ENCODE results near the gene PLPP1.
"Not testable (repeated sequence)": the region's sequence is repeated elsewhere in the genome, so short reads cannot be mapped to it uniquely, and the experiment has no call there.

Gene PLPP1

GRCh38 chr5:55521881-55522280, 12.9 kb downstream of the PLPP1 start:
- no peaks in the 10 kb centered on the region for H3K27me3 ChIP-seq (ENCODE audit: insufficient read depth, low read length)
- H3K9me3 ChIP-seq (ENCODE audit: insufficient read depth, low read depth, low read length), result no peaks in the 10 kb centered on the region
- no peak overlapping the region for H3K9ac ChIP-seq (ENCODE audit: low read depth, low read length)
- H3K4me1 ChIP-seq (ENCODE audit: insufficient read depth, low read length), result peaks cover 5% of the 10 kb centered on the region
- no peak overlapping the region for H3K27ac ChIP-seq (ENCODE audit: low read depth, low read length)
- 84% methylated on average over 5 of the region's 5 CpGs for WGBS
- H3K4me3 ChIP-seq (ENCODE audit: low read length), result no peak overlapping the region
- H3K36me3 ChIP-seq (ENCODE audit: insufficient read depth, low read length), result no peaks in the 10 kb centered on the region

GRCh38 chr5:55520117-55520839, 14.5 kb downstream of the PLPP1 start:
- H3K27ac ChIP-seq (ENCODE audit: low read depth, low read length), result no peak overlapping the region
- WGBS, result 96% methylated on average over 2 of the region's 2 CpGs
- no peaks in the 10 kb centered on the region for H3K27me3 ChIP-seq (ENCODE audit: insufficient read depth, low read length)

GRCh38 chr5:55518831-55519390, 15.9 kb downstream of the PLPP1 start:
- Histone ChIP-seq H3K9ac (ENCODE audit: low read depth, low read length) (no peak overlapping the region), H3K4me1 (ENCODE audit: insufficient read depth, low read length) (peaks cover 5% of the 10 kb centered on the region), H3K36me3 (ENCODE audit: insufficient read depth, low read length) (no peaks in the 10 kb centered on the region), H3K4me3 (ENCODE audit: low read length) (no peak overlapping the region), H3K27me3 (ENCODE audit: insufficient read depth, low read length) (no peaks in the 10 kb centered on the region), H3K9me3 (ENCODE audit: insufficient read depth, low read depth, low read length) (no peaks in the 10 kb centered on the region), H3K27ac (ENCODE audit: low read depth, low read length) (no peak overlapping the region)

More at GRCh38 chr5:55520117-55520839, 14.5 kb downstream of the PLPP1 start:
- Histone ChIP-seq H3K9ac (ENCODE audit: low read depth, low read length) (no peak overlapping the region), H3K36me3 (ENCODE audit: insufficient read depth, low read length) (no peaks in the 10 kb centered on the region), H3K9me3 (ENCODE audit: insufficient read depth, low read depth, low read length) (no peaks in the 10 kb centered on the region), H3K4me1 (ENCODE audit: insufficient read depth, low read length) (peaks cover 5% of the 10 kb centered on the region), H3K4me3 (ENCODE audit: low read length) (no peak overlapping the region)

- Histone ChIP-seq H3K27ac (ENCODE audit: low read depth, low read length) (no peak overlapping the region), H3K9me3 (ENCODE audit: insufficient read depth, low read depth, low read length) (no peaks in the 10 kb centered on the region), H3K4me3 (ENCODE audit: low read length) (no peak overlapping the region), H3K4me1 (ENCODE audit: insufficient read depth, low read length) (peaks cover 5% of the 10 kb centered on the region), H3K9ac (ENCODE audit: low read depth, low read length) (no peak overlapping the region), H3K36me3 (ENCODE audit: insufficient read depth, low read length) (no peaks in the 10 kb centered on the region), H3K27me3 (ENCODE audit: insufficient read depth, low read length) (no peaks in the 10 kb centered on the region)
- WGBS, result 93% methylated on average over 7 of the region's 7 CpGs
Observed at GRCh38 chr5:55517804-55518203, 17.0 kb downstream of the PLPP1 start.

GRCh38 chr5:55511010-55511409, 23.8 kb downstream of the PLPP1 start:
- WGBS, result 100% methylated on average over 1 of the region's 1 CpG
- Histone ChIP-seq H3K27me3 (ENCODE audit: insufficient read depth, low read length) (no peaks in the 10 kb centered on the region), H3K9me3 (ENCODE audit: insufficient read depth, low read depth, low read length) (no peaks in the 10 kb centered on the region), H3K36me3 (ENCODE audit: insufficient read depth, low read length) (no peaks in the 10 kb centered on the region), H3K9ac (ENCODE audit: low read depth, low read length) (no peak overlapping the region), H3K27ac (ENCODE audit: low read depth, low read length) (no peak overlapping the region), H3K4me3 (ENCODE audit: low read length) (no peak overlapping the region), H3K4me1 (ENCODE audit: insufficient read depth, low read length) (peaks cover 12% of the 10 kb centered on the region)

GRCh38 chr5:55510523-55510880, 24.3 kb downstream of the PLPP1 start:
- Histone ChIP-seq H3K36me3 (ENCODE audit: insufficient read depth, low read length) (no peaks in the 10 kb centered on the region), H3K27ac (ENCODE audit: low read depth, low read length) (no peak overlapping the region), H3K9me3 (ENCODE audit: insufficient read depth, low read depth, low read length) (no peaks in the 10 kb centered on the region), H3K4me3 (ENCODE audit: low read length) (no peak overlapping the region), H3K4me1 (ENCODE audit: insufficient read depth, low read length) (peaks cover 12% of the 10 kb centered on the region), H3K9ac (ENCODE audit: low read depth, low read length) (no peak overlapping the region), H3K27me3 (ENCODE audit: insufficient read depth, low read length) (no peaks in the 10 kb centered on the region)

GRCh38 chr5:55509796-55510522, 24.8 kb downstream of the PLPP1 start:
- 87% methylated on average over 4 of the region's 5 CpGs for WGBS
- H3K27ac ChIP-seq (ENCODE audit: low read depth, low read length), result no peak overlapping the region
- H3K9ac ChIP-seq (ENCODE audit: low read depth, low read length), result no peak overlapping the region
- H3K4me1 ChIP-seq (ENCODE audit: insufficient read depth, low read length), result peaks cover 12% of the 10 kb centered on the region
- no peak overlapping the region for H3K4me3 ChIP-seq (ENCODE audit: low read length)
- no peaks in the 10 kb centered on the region for H3K9me3 ChIP-seq (ENCODE audit: insufficient read depth, low read depth, low read length)
- H3K27me3 ChIP-seq (ENCODE audit: insufficient read depth, low read length), result no peaks in the 10 kb centered on the region
- H3K36me3 ChIP-seq (ENCODE audit: insufficient read depth, low read length), result no peaks in the 10 kb centered on the region

GRCh38 chr5:55509097-55509496, 25.7 kb downstream of the PLPP1 start:
- H3K9me3 ChIP-seq (ENCODE audit: insufficient read depth, low read depth, low read length), result no peaks in the 10 kb centered on the region
- H3K27ac ChIP-seq (ENCODE audit: low read depth, low read length), result no peak overlapping the region
- H3K27me3 ChIP-seq (ENCODE audit: insufficient read depth, low read length), result no peaks in the 10 kb centered on the region
- H3K4me1 ChIP-seq (ENCODE audit: insufficient read depth, low read length), result peaks cover 12% of the 10 kb centered on the region
- no peaks in the 10 kb centered on the region for H3K36me3 ChIP-seq (ENCODE audit: insufficient read depth, low read length)
- no CpG with 5 or more reads among the region's 1 CpG for WGBS
- H3K9ac ChIP-seq (ENCODE audit: low read depth, low read length), result no peak overlapping the region
- H3K4me3 ChIP-seq (ENCODE audit: low read length), result no peak overlapping the region

GRCh38 chr5:55507574-55507973, 27.2 kb downstream of the PLPP1 start:
- H3K4me1 ChIP-seq (ENCODE audit: insufficient read depth, low read length), result peaks cover 12% of the 10 kb centered on the region
- no peak overlapping the region for H3K4me3 ChIP-seq (ENCODE audit: low read length)
- no peaks in the 10 kb centered on the region for H3K36me3 ChIP-seq (ENCODE audit: insufficient read depth, low read length)
- no peaks in the 10 kb centered on the region for H3K27me3 ChIP-seq (ENCODE audit: insufficient read depth, low read length)
- H3K9me3 ChIP-seq (ENCODE audit: insufficient read depth, low read depth, low read length), result no peaks in the 10 kb centered on the region
- 98% methylated on average over 2 of the region's 2 CpGs for WGBS
- no peak overlapping the region for H3K27ac ChIP-seq (ENCODE audit: low read depth, low read length)
- no peak overlapping the region for H3K9ac ChIP-seq (ENCODE audit: low read depth, low read length)

GRCh38 chr5:55505711-55506110, 29.1 kb downstream of the PLPP1 start:
- H3K9ac ChIP-seq (ENCODE audit: low read depth, low read length); H3K27me3 ChIP-seq (ENCODE audit: insufficient read depth, low read length); H3K4me1 ChIP-seq (ENCODE audit: insufficient read depth, low read length); H3K4me3 ChIP-seq (ENCODE audit: low read length); H3K36me3 ChIP-seq (ENCODE audit: insufficient read depth, low read length); H3K27ac ChIP-seq (ENCODE audit: low read depth, low read length); H3K9me3 ChIP-seq (ENCODE audit: insufficient read depth, low read depth, low read length): not testable (repeated sequence)
- 93% methylated on average over 6 of the region's 6 CpGs for WGBS

GRCh38 chr5:55503917-55504316, 30.8 kb downstream of the PLPP1 start:
- not testable (repeated sequence) for H3K27me3 ChIP-seq (ENCODE audit: insufficient read depth, low read length); H3K36me3 ChIP-seq (ENCODE audit: insufficient read depth, low read length); H3K4me3 ChIP-seq (ENCODE audit: low read length); H3K4me1 ChIP-seq (ENCODE audit: insufficient read depth, low read length); H3K9ac ChIP-seq (ENCODE audit: low read depth, low read length); H3K27ac ChIP-seq (ENCODE audit: low read depth, low read length); H3K9me3 ChIP-seq (ENCODE audit: insufficient read depth, low read depth, low read length)
- WGBS, result 92% methylated on average over 7 of the region's 7 CpGs

All from HUES64 (cell line).